NCI-H526 (cell line): ENCODE measurements around the gene PTPRN2.
A peak's percentile ranks its signal among the peaks of the same experiment; 100 is the strongest.

ENCODE experiments used
- DNase-seq, 2 experiments: peaks; one replicate each; lab custom pipeline; 2025; lab: John Stamatoyannopoulos, UW

PTPRN2 gene

DNA sequence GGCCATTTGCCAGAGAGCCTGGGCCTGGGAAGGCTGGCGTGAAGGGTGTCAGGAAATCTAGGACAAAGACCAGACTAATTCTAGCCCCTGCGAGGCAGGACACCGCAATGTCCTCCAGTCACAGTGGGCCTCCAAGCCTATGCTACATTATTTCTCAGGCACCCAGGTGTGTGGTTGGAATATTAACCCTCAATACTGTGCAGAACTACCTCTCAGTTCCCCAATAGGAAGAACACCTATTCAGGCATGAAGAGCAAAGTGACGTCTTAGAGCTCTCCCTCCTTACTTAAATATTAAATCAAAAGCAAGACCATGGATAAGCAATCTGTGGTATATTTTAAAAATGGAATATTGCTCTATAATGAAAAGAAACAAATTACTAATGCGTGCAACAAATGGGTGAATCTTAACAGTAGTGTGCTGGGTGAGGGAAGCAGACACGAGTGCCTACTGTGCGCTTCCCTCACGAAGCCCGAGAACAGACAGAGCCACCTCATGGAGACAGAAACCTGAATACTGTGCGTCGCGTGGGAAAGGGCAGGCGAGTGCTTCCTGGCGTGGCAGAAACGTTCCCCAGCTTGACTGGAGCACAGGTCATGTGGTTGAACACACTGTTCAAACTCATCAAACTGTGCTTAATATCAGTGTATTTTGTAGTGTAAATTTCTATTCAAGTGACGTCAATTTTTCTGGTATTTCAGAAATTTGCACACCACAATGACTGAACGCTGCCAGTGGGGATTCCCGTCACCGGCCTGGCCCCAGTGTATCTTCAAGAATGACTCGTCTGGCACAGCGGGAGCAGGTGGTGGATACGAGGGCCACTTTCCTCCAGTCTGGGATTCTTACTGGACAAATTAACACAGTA, 15.5 kb upstream of the PTPRN2 start:
- DNase-seq = no peak

DNA sequence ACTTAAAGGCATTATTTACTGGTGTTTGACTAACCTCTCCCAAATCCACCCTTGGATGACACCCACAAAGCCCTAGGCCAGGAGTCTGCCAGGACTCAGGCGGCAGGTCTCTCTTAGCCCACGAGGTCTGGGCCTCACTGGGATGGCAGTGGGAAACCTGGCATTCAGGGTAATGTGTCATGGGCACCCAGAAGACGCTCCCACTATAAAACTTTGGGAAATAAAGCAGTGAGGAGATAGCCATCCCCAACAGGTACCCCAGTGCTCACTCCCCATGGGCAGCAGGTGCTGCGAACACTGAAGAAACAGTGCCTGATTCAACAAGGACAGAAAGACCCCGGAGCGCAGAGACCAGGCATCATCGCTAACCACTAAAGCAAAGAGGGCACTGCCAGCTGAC, 14.4 kb upstream of the PTPRN2 start:
- DNase-seq = no peak

- no peak for DNase-seq
Measured at GRCh38 chr7:158601090-158601489, 13.5 kb upstream of the PTPRN2 start.

- no peak for DNase-seq
Measured at GRCh38 chr7:158596745-158597144, 9.1 kb upstream of the PTPRN2 start.

- no peak for DNase-seq
Measured at GRCh38 chr7:158596309-158596708, 8.7 kb upstream of the PTPRN2 start.

- no peak for DNase-seq
Measured at GRCh38 chr7:158595068-158595467, 7.4 kb upstream of the PTPRN2 start.

- DNase-seq = no peak
Measured at GRCh38 chr7:158592541-158592940, 4.9 kb upstream of the PTPRN2 start.

DNA sequence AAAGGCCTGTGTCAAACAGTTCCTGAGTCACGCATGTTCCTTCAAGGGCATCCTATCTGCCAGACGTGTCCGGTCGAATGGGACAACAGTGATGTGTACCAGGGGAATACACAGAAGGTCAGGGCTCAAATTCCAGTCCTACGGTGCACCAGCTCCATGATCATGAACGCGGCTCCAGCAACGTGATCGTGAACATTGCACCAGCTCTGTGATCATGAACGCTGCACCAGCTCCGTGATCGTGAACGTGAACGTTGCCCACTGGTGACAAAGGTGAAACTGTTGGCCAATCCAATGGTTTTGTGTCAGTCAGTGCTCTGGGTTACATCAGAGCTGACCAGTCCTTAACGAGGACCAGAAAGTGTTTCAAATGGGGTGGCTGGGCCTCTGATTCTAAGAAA, 4.3 kb upstream of the PTPRN2 start:
- DNase-seq = no peak

DNA sequence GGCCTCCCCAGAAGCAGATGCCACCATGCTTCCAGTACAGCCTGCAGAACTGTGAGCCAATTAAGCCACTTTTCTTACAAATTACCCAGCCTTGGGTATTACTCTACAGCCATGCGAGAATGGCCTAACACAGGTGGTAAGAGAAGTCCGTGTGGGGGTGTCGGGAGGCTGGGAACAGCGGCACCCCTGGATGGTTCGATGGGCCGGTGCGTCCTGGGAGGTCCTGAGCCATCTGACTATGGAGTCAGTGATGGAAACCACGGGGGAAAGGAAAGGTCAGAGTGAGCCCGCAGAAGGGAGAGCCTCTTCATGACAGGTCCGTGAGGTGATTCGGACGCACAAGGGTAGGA, 2.5 kb upstream of the PTPRN2 start:
- no peak for DNase-seq

GRCh38 chr7:158589653-158590052, 2.0 kb upstream of the PTPRN2 start:
- DNase-seq = no peak

GRCh38 chr7:158588878-158589442, 1.3 kb upstream of the PTPRN2 start:
- peak in 1 of 2 experiments; percentile 29 for DNase-seq

- peak in 1 of 2 experiments; percentile 49 for DNase-seq
Measured at GRCh38 chr7:158588085-158588877, 658 bp upstream of the PTPRN2 start.

GRCh38 chr7:158586499-158587161, 993 bp downstream of the PTPRN2 start:
- peak in 1 of 2 experiments; percentile 25 for DNase-seq

GRCh38 chr7:158585721-158586498, 1.7 kb downstream of the PTPRN2 start:
- no peak for DNase-seq

GRCh38 chr7:158584407-158584806, 3.2 kb downstream of the PTPRN2 start:
- no peak for DNase-seq

DNA sequence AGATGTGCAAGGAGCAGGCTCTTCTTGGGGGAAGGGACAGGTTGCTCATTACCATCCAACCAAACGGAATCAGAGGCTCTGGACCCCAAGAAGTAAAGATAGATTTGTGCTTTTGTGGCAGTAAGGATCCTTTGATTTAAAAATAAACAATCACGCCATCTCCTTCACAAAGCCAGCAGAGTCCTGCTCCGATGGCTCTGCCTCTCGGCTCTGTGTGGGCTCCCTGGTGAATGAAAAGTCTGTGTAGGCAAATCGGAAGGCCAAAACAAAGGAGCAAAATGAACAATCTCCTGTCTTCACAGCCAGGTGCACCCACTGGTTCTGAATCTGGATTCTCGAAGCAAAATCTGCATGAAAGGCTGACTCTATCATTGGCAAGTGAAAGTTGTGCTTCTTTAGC, 3.8 kb downstream of the PTPRN2 start:
- peak in 1 of 2 experiments; percentile 36 for DNase-seq

- DNase-seq = no peak
Measured at GRCh38 chr7:158583143-158583542, 4.5 kb downstream of the PTPRN2 start.

GRCh38 chr7:158582089-158582456, 5.5 kb downstream of the PTPRN2 start:
- no peak for DNase-seq

DNA sequence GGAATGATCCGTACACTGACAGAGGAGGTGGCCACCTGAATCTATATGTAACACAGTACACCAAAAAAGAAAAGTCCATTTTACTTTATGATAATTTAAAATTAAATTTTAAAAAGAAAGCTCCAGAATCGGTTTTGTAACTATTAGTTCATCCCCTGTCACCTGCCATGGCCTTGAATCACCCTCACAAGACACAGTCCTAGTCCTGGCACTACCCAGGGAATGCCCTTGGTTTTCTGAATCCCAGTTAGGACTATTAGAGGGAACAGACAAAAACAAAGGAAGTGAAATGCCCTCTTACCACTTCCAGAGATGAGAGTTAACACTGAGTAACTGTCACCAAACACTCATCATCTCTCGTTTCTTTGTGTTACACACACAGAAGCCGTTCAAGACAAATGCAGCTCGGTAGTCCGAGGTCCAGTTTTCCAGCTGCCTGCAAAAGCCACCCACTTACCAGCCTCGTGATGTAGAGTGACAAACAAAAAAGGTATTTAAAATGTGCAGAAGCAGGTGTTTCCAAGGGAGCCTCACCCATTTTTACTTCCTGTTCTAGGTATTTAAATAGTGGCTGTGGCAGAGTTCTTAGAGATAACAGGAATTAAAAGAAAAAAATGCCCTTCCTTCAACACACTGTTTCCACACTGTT, 6.1 kb downstream of the PTPRN2 start:
- peak; percentile 60 to 70 for DNase-seq

DNA sequence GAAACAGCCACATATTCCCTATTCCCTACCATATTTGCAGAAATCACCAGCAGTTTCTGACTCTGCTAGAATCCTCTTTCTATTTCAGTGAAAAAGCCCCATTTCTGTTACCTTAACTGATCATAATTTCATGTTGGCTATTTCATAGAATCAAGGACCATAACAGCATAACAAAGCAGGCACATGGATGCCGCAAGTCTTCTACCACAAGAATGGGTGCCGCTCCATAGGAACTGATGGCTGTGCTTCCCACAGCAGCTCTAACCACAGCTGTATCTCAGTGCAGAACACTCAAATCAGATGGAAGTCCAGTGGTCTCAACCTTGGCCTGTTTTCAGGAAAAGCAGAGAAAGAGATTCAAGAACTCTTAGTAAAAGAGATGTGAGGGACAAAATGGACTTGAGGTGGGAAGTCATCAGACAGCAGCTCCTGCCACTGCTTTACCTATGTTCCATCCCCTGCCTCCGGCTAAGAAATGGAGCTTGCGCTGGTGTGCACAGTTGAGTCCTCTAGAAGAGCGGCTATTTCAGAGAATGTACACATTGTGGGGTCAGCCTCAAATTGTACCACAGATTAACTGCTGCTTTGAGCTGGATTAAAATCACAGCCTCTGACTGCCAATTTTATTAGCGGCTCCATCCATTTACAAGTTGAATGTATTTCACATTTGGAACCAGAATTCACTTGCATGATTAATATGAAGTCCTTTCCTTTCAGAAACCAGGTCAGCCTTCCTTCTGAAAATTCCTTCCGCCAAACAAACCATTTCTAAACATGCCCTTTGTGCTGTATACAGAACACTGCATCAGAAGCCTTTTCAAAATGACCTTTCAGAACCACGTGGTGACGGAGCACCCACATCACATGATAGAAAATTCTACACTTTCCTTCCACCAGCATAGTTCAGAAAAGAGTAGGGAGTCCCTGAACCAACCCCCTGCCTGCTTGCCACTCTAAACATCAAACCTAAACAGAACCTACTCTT, 7.7 kb downstream of the PTPRN2 start:
- DNase-seq = no peak
